H1 (cell line): ENCODE results near the gene IL20RB. TPM values are rescaled to one million over a fixed set of nuclear protein-coding genes. Genes with fewer than 3 reads are reported as not detected.

Source experiments
- CTCF ChIA-PET: fragments of 300-600 bp; sonication (Branson Sonifier 250); formaldehyde crosslinking; loops from one replicate; lab custom pipeline; 2021; ENCODE audit not compliant: partially characterized antibody; lab: Charles Lee
- POLR2A ChIA-PET: fragments of 300-600 bp; sonication (Branson Sonifier 250); formaldehyde crosslinking; loops from one replicate; lab custom pipeline; 2021; ENCODE audit warnings: inconsistent platforms; ENCODE audit not compliant: partially characterized antibody; lab: Charles Lee
- DNase-seq, 2 experiments: peaks; one replicate each; pipeline versions ENCODE4 v3.0.0 to v3.0.0-alpha.2; 2010 to 2022; ENCODE audit warnings: low spot score in 2 of 2, low read depth in 1 of 2, mixed read lengths in 1 of 2
- FAIRE-seq: peaks from 2 replicates; lab custom pipeline; 2011; peaks lifted over from hg19 to GRCh38; lab: Jason Lieb, UNC
- H2AFZ ChIP-seq: 2 replicates; pipeline ENCODE4 v1.8.1; 2012; ENCODE audit warnings: low read length, inconsistent platforms
- H2AK5ac ChIP-seq: 2 replicates; pipeline ENCODE4 v1.6.1; 2013; ENCODE audit warnings: low read depth, low read length
- H2BK120ac ChIP-seq: replicated peaks from 2 replicates; pipeline ENCODE3; 2013; ENCODE audit warnings: low read depth, low read length, inconsistent platforms
- H2BK12ac ChIP-seq: 2 replicates; pipeline ENCODE4 v1.6.1; 2013; ENCODE audit warnings: low read depth, low read length
- H2BK15ac ChIP-seq: 2 replicates; pipeline ENCODE4 v1.6.1; 2013; ENCODE audit warnings: low read length
- H2BK20ac ChIP-seq: 2 replicates; pipeline ENCODE4 v1.6.1; 2013; ENCODE audit warnings: low read length
- H2BK5ac ChIP-seq: 2 replicates; pipeline ENCODE4 v1.6.1; 2013; ENCODE audit warnings: low read depth, low read length
- H3K14ac ChIP-seq: 2 replicates; pipeline ENCODE4 v1.6.1; 2013; ENCODE audit warnings: inconsistent platforms; ENCODE audit not compliant: insufficient read length
- H3K18ac ChIP-seq: 2 replicates; pipeline ENCODE4 v1.6.1; 2013; ENCODE audit warnings: low read length; ENCODE audit errors: extremely low read depth
- H3K23ac ChIP-seq: 2 replicates; pipeline ENCODE4 v1.6.1; 2013; ENCODE audit warnings: inconsistent platforms; ENCODE audit not compliant: insufficient read length
- H3K23me2 ChIP-seq: 2 replicates; pipeline ENCODE4 v1.6.1; 2013; ENCODE audit warnings: low read depth, low read length
- H3K27ac ChIP-seq: 2 replicates; pipeline ENCODE4 v1.6.1; 2011; ENCODE audit warnings: low read depth, low read length, inconsistent platforms
- H3K27me3 ChIP-seq, 4 experiments: replicated peaks in 1 of 4; 1 replicate in 1 of 4; 2 replicates in 3 of 4; pipeline versions ENCODE4 v1.6.1 to v1.8.1; 2011 to 2013; ENCODE audit warnings: low read length in 3 of 4, mild to moderate bottlenecking in 3 of 4, inconsistent platforms in 2 of 4, mixed read lengths in 2 of 4, moderate library complexity in 1 of 4; ENCODE audit not compliant: control insufficient read depth in 3 of 4, insufficient read depth in 3 of 4; ENCODE audit errors: extremely low read depth in 1 of 4
- H3K36me3 ChIP-seq, 4 experiments: 2 replicates each; pipeline versions ENCODE4 v1.6.1 to v1.8.1; 2011 to 2013; ENCODE audit warnings: mild to moderate bottlenecking in 4 of 4, low read length in 3 of 4, moderate library complexity in 2 of 4, control low read depth in 1 of 4, inconsistent platforms in 1 of 4; ENCODE audit not compliant: insufficient read depth in 4 of 4, control insufficient read depth in 2 of 4
- H3K4ac ChIP-seq: replicated peaks from 2 replicates; pipeline ENCODE3; 2013; ENCODE audit warnings: low read length, low read depth, mixed read lengths, inconsistent platforms; ENCODE audit not compliant: insufficient read length
- H3K4me1 ChIP-seq, 4 experiments: replicated peaks in 1 of 4; 1 replicate in 1 of 4; 2 replicates in 3 of 4; pipeline versions ENCODE4 v1.6.1 to v1.8.1; 2011 to 2013; ENCODE audit warnings: low read length in 3 of 4, inconsistent platforms in 2 of 4, mixed read lengths in 1 of 4; ENCODE audit not compliant: insufficient read depth in 4 of 4, control insufficient read depth in 3 of 4
- H3K4me2 ChIP-seq, 2 experiments: 2 replicates each; pipeline versions ENCODE4 v1.6.1 to v1.8.1; 2011 to 2013; ENCODE audit warnings: low read depth in 2 of 2, low read length in 2 of 2, control low read depth in 1 of 2, inconsistent platforms in 1 of 2, mild to moderate bottlenecking in 1 of 2; ENCODE audit not compliant: insufficient read depth in 1 of 2
- H3K4me3 ChIP-seq, 4 experiments: fragments of 200-600, 300-600 bp in 1 of 4; sonication (generic), shearing (Covaris generic), sonication (Bioruptor Twin) in 1 of 4; 2 replicates each; pipeline versions ENCODE4 v1.5.1 to v1.8.1; 2011 to 2016; ENCODE audit warnings: low read length in 4 of 4, low read depth in 3 of 4, control low read depth in 2 of 4, inconsistent platforms in 2 of 4, mild to moderate bottlenecking in 2 of 4, mixed read lengths in 1 of 4, moderate library complexity in 1 of 4; ENCODE audit not compliant: insufficient read depth in 2 of 4; ENCODE audit errors: extremely low read depth in 1 of 4
- H3K56ac ChIP-seq: replicated peaks from 2 replicates; pipeline ENCODE3; 2013; ENCODE audit warnings: low read depth, mild to moderate bottlenecking, mixed read lengths, low read length, inconsistent platforms; ENCODE audit not compliant: insufficient read length
- H3K79me1 ChIP-seq: 2 replicates; pipeline ENCODE4 v1.6.1; 2013; ENCODE audit warnings: low read depth, low read length, control low read depth
- H3K79me2 ChIP-seq, 2 experiments: 2 replicates each; pipeline versions ENCODE4 v1.6.1 to v1.8.1; 2012 to 2013; ENCODE audit warnings: low read length in 2 of 2, mild to moderate bottlenecking in 2 of 2, inconsistent platforms in 1 of 2; ENCODE audit not compliant: insufficient read depth in 2 of 2, control insufficient read depth in 1 of 2
- H3K9ac ChIP-seq, 4 experiments: replicated peaks in 1 of 4; 1 replicate in 1 of 4; 2 replicates in 3 of 4; pipeline versions ENCODE4 v1.6.1 to v1.8.1; 2011 to 2013; ENCODE audit warnings: low read depth in 3 of 4, low read length in 3 of 4, control low read depth in 2 of 4, mild to moderate bottlenecking in 2 of 4, moderate library complexity in 2 of 4, inconsistent platforms in 1 of 4; ENCODE audit errors: extremely low read depth in 1 of 4
- H3K9me3 ChIP-seq, 2 experiments: 2 replicates each; pipeline versions ENCODE4 v1.6.1 to v1.8.1; 2012 to 2013; ENCODE audit warnings: mild to moderate bottlenecking in 2 of 2, moderate library complexity in 2 of 2, control low read depth in 1 of 2, inconsistent platforms in 1 of 2, low read depth in 1 of 2, low read length in 1 of 2, mixed read lengths in 1 of 2; ENCODE audit not compliant: insufficient read depth in 2 of 2
- H4K20me1 ChIP-seq, 2 experiments: replicated peaks in 1 of 2; 2 replicates each; pipeline versions ENCODE3 to v1.8.1; 2011 to 2013; ENCODE audit warnings: inconsistent platforms in 2 of 2, low read length in 2 of 2, mild to moderate bottlenecking in 1 of 2; ENCODE audit not compliant: insufficient read depth in 2 of 2, control insufficient read depth in 1 of 2
- H4K5ac ChIP-seq: 2 replicates; pipeline ENCODE4 v1.6.1; 2013; ENCODE audit warnings: low read length, low read depth, mixed read lengths, inconsistent platforms; ENCODE audit not compliant: insufficient read length
- H4K8ac ChIP-seq: 2 replicates; pipeline ENCODE4 v1.8.0; 2013; ENCODE audit warnings: mild to moderate bottlenecking, moderate library complexity, low read length, inconsistent platforms; ENCODE audit not compliant: insufficient read depth; ENCODE audit errors: extremely low read depth
- H4K91ac ChIP-seq: replicated peaks from 2 replicates; pipeline ENCODE3; 2013; ENCODE audit warnings: low read length, mixed read lengths, inconsistent platforms; ENCODE audit not compliant: insufficient read length
- CHD1 ChIP-seq: IDR thresholded peaks from 2 replicates; pipeline ENCODE4 v1.6.1; 2012; ENCODE audit warnings: low read depth, low read length, improper control_type of control experiment
- CHD2 ChIP-seq: IDR thresholded peaks from 2 replicates; pipeline ENCODE4 v1.6.1; 2012; ENCODE audit warnings: low read length, improper control_type of control experiment
- CTBP2 ChIP-seq: IDR thresholded peaks from 2 replicates; pipeline ENCODE4 v1.7.0; 2011; ENCODE audit warnings: borderline replicate concordance, mild to moderate bottlenecking, moderate library complexity, mixed read lengths, low read length; ENCODE audit not compliant: insufficient read depth, insufficient read length
- EGR1 ChIP-seq: IDR thresholded peaks from 2 replicates; pipeline ENCODE4 v1.6.1; 2011; ENCODE audit warnings: low read depth, low read length, borderline replicate concordance
- EP300 ChIP-seq, 2 experiments: IDR thresholded peaks; 1 replicate in 1 of 2; 2 replicates in 1 of 2; pipeline ENCODE4 v1.6.1; 2011 to 2012; ENCODE audit warnings: low read depth in 2 of 2, low read length in 2 of 2, mild to moderate bottlenecking in 2 of 2, borderline replicate concordance in 1 of 2, inconsistent platforms in 1 of 2, moderate library complexity in 1 of 2
- EZH2 ChIP-seq: fragments of 200-600 bp; sonication (generic); IDR thresholded peaks from 2 replicates; pipeline ENCODE4 v1.7.1; 2012; ENCODE audit warnings: low read depth, mild to moderate bottlenecking, moderate library complexity, low read length, inconsistent platforms; ENCODE audit not compliant: severe bottlenecking
- MAFK ChIP-seq: IDR thresholded peaks from 2 replicates; pipeline ENCODE4 v1.6.1; 2012; ENCODE audit warnings: low read depth, mild to moderate bottlenecking, improper control_type of control experiment, low read length
- POLR2A ChIP-seq, 2 experiments: IDR thresholded peaks; 1 replicate in 1 of 2; 2 replicates in 1 of 2; pipeline ENCODE4 v1.6.1; 2011; ENCODE audit warnings: low read depth in 2 of 2, low read length in 2 of 2, mild to moderate bottlenecking in 2 of 2; ENCODE audit errors: control extremely low read depth in 1 of 2
- RXRA ChIP-seq: IDR thresholded peaks from 2 replicates; pipeline ENCODE4 v1.6.1; 2011; ENCODE audit warnings: low read depth, mild to moderate bottlenecking, low read length, moderate library complexity; ENCODE audit not compliant: insufficient read depth
- SIRT6 ChIP-seq: IDR thresholded peaks from one replicate; pipeline ENCODE4 v1.7.1; 2012; ENCODE audit warnings: low read length, inconsistent platforms
- SP4 ChIP-seq: IDR thresholded peaks from 2 replicates; pipeline ENCODE4 v1.6.1; 2012; ENCODE audit warnings: low read length, inconsistent platforms
- TAF7 ChIP-seq: optimal IDR thresholded peaks from 2 replicates; pipeline ENCODE3; 2011; ENCODE audit warnings: low read depth, mild to moderate bottlenecking, inconsistent platforms, low read length, moderate library complexity, borderline replicate concordance
- TCF12 ChIP-seq: IDR thresholded peaks from 2 replicates; pipeline ENCODE4 v1.6.1; 2011; ENCODE audit warnings: low read depth, mild to moderate bottlenecking, low read length
- YY1 ChIP-seq: IDR thresholded peaks from 2 replicates; pipeline ENCODE4 v1.6.1; 2011; ENCODE audit warnings: low read depth, mild to moderate bottlenecking, low read length
- WGBS, 2 experiments: shearing (Covaris generic) in 1 of 2; methylation state at CpG; one replicate each; pipeline versions ENCODE4 v1.1.6 to v1.1.7; 2013 to 2015; ENCODE audit warnings: low lambda C conversion rate in 2 of 2, mixed read lengths in 2 of 2, inconsistent platforms in 1 of 2, low coverage in 1 of 2, missing lambda C conversion rate in 1 of 2; ENCODE audit not compliant: insufficient replicate concordance in 2 of 2, insufficient coverage in 1 of 2, insufficient read length in 1 of 2; ENCODE audit errors: extremely low coverage in 1 of 2, missing lambda C conversion rate in 1 of 2; 5-methylcytosine and 5-hydroxymethylcytosine counted together
- polyA plus RNA-seq, 7 experiments: library from polyadenylated mRNA; depleted of rRNA in 3 of 7; stranded (reverse) in 5 of 7; unstranded in 2 of 7; fragments of >200 nt in 5 of 7; fragments of 200-250 nt in 2 of 7; gene quantifications; 1 replicate in 5 of 7; 2 replicates in 1 of 7; 4 replicates in 1 of 7; pipeline versions ENCODE4 v1.2.1 to v1.2.3, GENCODE V29; 2011 to 2013; ENCODE audit warnings: missing spikeins in 2 of 7, mixed read lengths in 2 of 7
- total RNA-seq: library from RNA; stranded (reverse); fragmentation: NEBNext Ultra II Directional; extraction: Animal tissue kit (Norgen Biotek cat#: 25700); gene quantifications from 2 replicates; pipeline ENCODE4 v1.2.1, GENCODE V29; 2021
- TF ChIP-seq, protein P1 (sequence below): IDR thresholded peaks from 2 replicates; pipeline ENCODE4 v1.6.1; 2012; ENCODE audit warnings: inconsistent platforms

The IL20RB gene
- total and polyA plus RNA-seq, 2 of the 8 experiments (the other 6 are each of a cell fraction or from before 2014, with no cell fraction given): 1.6 to 1.8 TPM

DNA sequence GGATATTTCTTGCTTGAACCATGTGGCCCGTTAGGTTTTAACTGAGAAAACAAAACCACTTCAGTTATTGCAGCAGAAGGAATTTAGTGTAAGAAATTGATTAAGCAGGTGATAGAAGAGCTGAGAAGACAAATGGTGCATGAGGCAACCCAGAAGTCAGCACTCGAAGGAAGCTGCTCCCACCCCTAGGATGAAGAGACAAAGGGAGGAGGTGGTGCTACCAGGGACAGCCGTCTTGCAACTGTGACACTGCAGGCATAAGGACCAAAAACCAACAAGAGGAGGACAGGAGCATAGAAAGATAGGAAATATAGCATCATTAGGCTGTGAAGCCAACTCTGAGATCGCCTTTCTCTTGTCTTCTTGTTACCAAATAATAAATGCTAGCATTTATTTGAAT is 89.0 kb downstream of the IL20RB start:
- Histone ChIP-seq H3K4me1 (peaks cover 2 to 7% (median 4%) of the 10 kb centered on the region in 4 experiments; a peak in 4 of 7 replicates), H3K4me3 (no peak overlapping the region), H3K27ac (no peak overlapping the region), H3K9me3 (no peaks in the 10 kb centered on the region), H4K20me1 (no peaks in the 10 kb centered on the region), H3K9ac (no peak overlapping the region), H2BK120ac (no peak overlapping the region), H4K5ac (no peak overlapping the region), H3K4ac (no peak overlapping the region), H3K18ac (no peak overlapping the region), H3K23me2 (no peaks in the 10 kb centered on the region), H2BK15ac (no peak overlapping the region), H3K27me3 (no peaks in the 10 kb centered on the region), H3K79me1 (no peaks in the 10 kb centered on the region; the same call in 1 of the 2 replicates), H3K14ac (no peak overlapping the region), H3K79me2 (no peaks in the 10 kb centered on the region), H3K4me2 (no peak overlapping the region), H4K91ac (no peak overlapping the region), H2AK5ac (no peak overlapping the region), H2BK20ac (no peak overlapping the region), H2AFZ (peak overlapping the region; percentile 52; the same call in 1 of the 2 replicates), H4K8ac (no peak overlapping the region), H2BK5ac (no peak overlapping the region), H3K23ac (no peak overlapping the region), H3K56ac (no peak overlapping the region), H2BK12ac (no peak overlapping the region), H3K36me3 (no peaks in the 10 kb centered on the region)
- ChIA-PET POLR2A (no interaction called here), CTCF (interaction anchor here (1.2 to 1.5 kb wide), 2 partner anchors 59 to 64 kb away, joined by 4 to 6 read pairs; no protein-coding TSS in a partner anchor)
- WGBS, 2 experiments: 70% methylated on average over 4 of the region's 4 CpGs; no CpG with 5 or more reads in 1 of the 2 experiments
- FAIRE-seq: no peak
- no peak for DNase-seq
- no peak for TF ChIP-seq TCF12
- no peak for TF ChIP-seq EGR1
- TF ChIP-seq CHD2: no peak
- TF ChIP-seq YY1: no peak
- TF ChIP-seq CHD1: no peak
- no peak for TF ChIP-seq POLR2A (IDR thresholded peaks at IDR 0.05; ENCODE audit: control extremely low read depth in 1 of 2, low read depth in 2 of 2, low read length in 2 of 2)
- TF ChIP-seq TAF7: no peak
- TF ChIP-seq MAFK: no peak
- TF ChIP-seq CTBP2: no peak
- TF ChIP-seq SIRT6: no peak
- no peak for TF ChIP-seq EZH2
- TF ChIP-seq EP300 (IDR thresholded peaks at IDR 0.05; ENCODE audit: borderline replicate concordance in 1 of 2, low read depth in 2 of 2, low read length in 2 of 2): no peak
- TF ChIP-seq RXRA: no peak
- TF ChIP-seq, protein P1, sequence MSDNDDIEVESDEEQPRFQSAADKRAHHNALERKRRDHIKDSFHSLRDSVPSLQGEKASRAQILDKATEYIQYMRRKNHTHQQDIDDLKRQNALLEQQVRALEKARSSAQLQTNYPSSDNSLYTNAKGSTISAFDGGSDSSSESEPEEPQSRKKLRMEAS: no peak
- no peak for TF ChIP-seq SP4
